NCI-H1694 (cell line): Measurements from ENCODE around the gene CHSY1.
"Not testable (repeated sequence)": the region's sequence is repeated elsewhere in the genome, so short reads cannot be mapped to it uniquely, and the experiment has no call there.

Experiments used
- DNase-seq: peaks from one replicate; lab custom pipeline; 2025; lab: John Stamatoyannopoulos, UW

Gene CHSY1

GRCh38 chr15:101244036-101244781 lies 7.6 kb downstream of the CHSY1 start:
- no peak for DNase-seq

GRCh38 chr15:101243420-101243819 lies 8.4 kb downstream of the CHSY1 start:
- DNase-seq, result no peak

GRCh38 chr15:101242999-101243336 lies 8.9 kb downstream of the CHSY1 start:
- DNase-seq, result no peak

- DNase-seq, result no peak
Measured at GRCh38 chr15:101242160-101242998, 9.5 kb downstream of the CHSY1 start.

GRCh38 chr15:101240358-101240757 lies 11.5 kb downstream of the CHSY1 start:
- DNase-seq, result no peak

- DNase-seq, result no peak
Measured at GRCh38 chr15:101239724-101240136, 12.1 kb downstream of the CHSY1 start.

- no peak for DNase-seq
Measured at GRCh38 chr15:101237251-101237650, 14.6 kb downstream of the CHSY1 start.

- DNase-seq, result no peak
Measured at GRCh38 chr15:101233651-101234280, 18.1 kb downstream of the CHSY1 start.

- DNase-seq, result no peak
Measured at GRCh38 chr15:101232677-101233076, 19.2 kb downstream of the CHSY1 start.

- no peak for DNase-seq
Measured at GRCh38 chr15:101228313-101228712, 23.5 kb downstream of the CHSY1 start.

- no peak for DNase-seq
Measured at GRCh38 chr15:101225658-101226057, 26.2 kb downstream of the CHSY1 start.

GRCh38 chr15:101221902-101222301 lies 29.9 kb downstream of the CHSY1 start:
- no peak for DNase-seq

- no peak for DNase-seq
Measured at GRCh38 chr15:101220060-101220459, 31.8 kb downstream of the CHSY1 start.

- DNase-seq, result no peak
Measured at GRCh38 chr15:101219441-101219840, 32.4 kb downstream of the CHSY1 start.

GRCh38 chr15:101217446-101217845 lies 34.4 kb downstream of the CHSY1 start:
- no peak for DNase-seq

GRCh38 chr15:101216100-101216499 lies 35.7 kb downstream of the CHSY1 start:
- no peak for DNase-seq

- DNase-seq, result no peak
Measured at GRCh38 chr15:101215681-101216080, 36.2 kb downstream of the CHSY1 start.

- DNase-seq, result not testable (repeated sequence)
Measured at GRCh38 chr15:101214435-101215097, 37.3 kb downstream of the CHSY1 start.

- no peak for DNase-seq
Measured at GRCh38 chr15:101213570-101213969, 38.3 kb downstream of the CHSY1 start.

- no peak for DNase-seq
Measured at GRCh38 chr15:101213147-101213546, 38.7 kb downstream of the CHSY1 start.

- DNase-seq, result no peak
Measured at GRCh38 chr15:101211897-101212296, 40.0 kb downstream of the CHSY1 start.

GRCh38 chr15:101210466-101210865 lies 41.4 kb downstream of the CHSY1 start:
- no peak for DNase-seq
